HepG2 (cell line): Measurements from ENCODE around the gene LRP1-AS. TPM values are rescaled to one million over a fixed set of nuclear protein-coding genes. Genes with fewer than 3 reads are reported as not detected.

Experiments
- CBFB ChIP-seq: sonication (generic); formaldehyde crosslinking; IDR thresholded peaks from 2 replicates; pipeline ENCODE4 v1.4.0; 2020; ENCODE audit warnings: missing genetic modification reagents
- CC2D1A ChIP-seq: sonication (generic); formaldehyde crosslinking; IDR thresholded peaks from 2 replicates; pipeline ENCODE4 v1.8.1; 2023; ENCODE audit warnings: mild to moderate bottlenecking, missing genetic modification reagents
- ERF ChIP-seq: IDR thresholded peaks from 2 replicates; pipeline ENCODE4 v1.6.1; 2018; ENCODE audit warnings: missing biosample characterization, missing genetic modification reagents
- MBD4 ChIP-seq: IDR thresholded peaks from 2 replicates; pipeline ENCODE4 v1.6.1; 2012; ENCODE audit warnings: low read length, inconsistent platforms, borderline replicate concordance
- NFYC ChIP-seq: IDR thresholded peaks from 2 replicates; pipeline ENCODE4 v1.6.1; 2016; ENCODE audit warnings: missing genetic modification reagents, missing compliant biosample characterization
- RCOR2 ChIP-seq: IDR thresholded peaks from 2 replicates; pipeline ENCODE4 v1.6.1; 2016; ENCODE audit warnings: missing biosample characterization, missing genetic modification reagents
- SALL2 ChIP-seq: sonication (generic); formaldehyde crosslinking; IDR thresholded peaks from 2 replicates; pipeline ENCODE4 v1.8.1; 2023; ENCODE audit warnings: mild to moderate bottlenecking, missing genetic modification reagents, inconsistent platforms
- TOE1 ChIP-seq: sonication (generic); formaldehyde crosslinking; IDR thresholded peaks from 2 replicates; pipeline ENCODE4 v1.4.0; 2020; ENCODE audit warnings: mild to moderate bottlenecking, missing genetic modification reagents
- ZBTB21 ChIP-seq: sonication (generic); formaldehyde crosslinking; IDR thresholded peaks from 2 replicates; pipeline ENCODE4 v1.4.0; 2020; ENCODE audit warnings: missing genetic modification reagents
- ZBTB42 ChIP-seq: sonication (generic); formaldehyde crosslinking; IDR thresholded peaks from 2 replicates; pipeline ENCODE4 v1.5.0; 2020; ENCODE audit warnings: mild to moderate bottlenecking, missing genetic modification reagents
- ZFY ChIP-seq: sonication (generic); formaldehyde crosslinking; IDR thresholded peaks from 2 replicates; pipeline ENCODE4 v1.4.0; 2020; ENCODE audit warnings: missing genetic modification reagents
- ZNF235 ChIP-seq: sonication (generic); formaldehyde crosslinking; IDR thresholded peaks from 2 replicates; pipeline ENCODE4 v1.8.1; 2023; ENCODE audit warnings: mild to moderate bottlenecking, missing genetic modification reagents, borderline replicate concordance
- ZNF746 ChIP-seq: sonication (generic); formaldehyde crosslinking; IDR thresholded peaks from 2 replicates; pipeline ENCODE4 v1.8.0; 2022; ENCODE audit warnings: mild to moderate bottlenecking, missing genetic modification reagents
- ZNF768 ChIP-seq: sonication (generic); formaldehyde crosslinking; IDR thresholded peaks from 2 replicates; pipeline ENCODE4 v1.4.0; 2020; ENCODE audit warnings: missing genetic modification reagents
- polyA plus RNA-seq, 8 experiments: library from polyadenylated mRNA; depleted of rRNA in 3 of 8; stranded (reverse) in 7 of 8; unstranded in 1 of 8; fragments of >200 nt; fragmentation: Illumina TruSeq in 4 of 8; extraction: Trizol in 4 of 8; gene quantifications; 2 replicates each; pipeline versions ENCODE4 v1.2.1 to v1.2.3, GENCODE V29; 2011 to 2016; ENCODE audit warnings: low read depth in 4 of 8, missing spikeins in 1 of 8, mixed read lengths in 1 of 8; ENCODE audit not compliant: insufficient read depth in 1 of 8
- total RNA-seq, 5 experiments: library from RNA; depleted of rRNA; stranded (reverse); fragments of >200 nt; fragmentation: Illumina TruSeq; extraction: Trizol; gene quantifications; 2 replicates each; pipeline ENCODE4 v1.2.3, GENCODE V29; 2016; ENCODE audit warnings: low read depth in 1 of 5
- TF ChIP-seq, protein P1 (sequence below): sonication (generic); formaldehyde crosslinking; IDR thresholded peaks from 2 replicates; pipeline ENCODE4 v1.5.0; 2020; ENCODE audit warnings: mild to moderate bottlenecking, missing genetic modification reagents
- TF ChIP-seq, protein P2 (sequence below), 2 experiments: IDR thresholded peaks; 2 replicates each; pipeline ENCODE4 v1.6.1; 2011 to 2012; ENCODE audit warnings: low read length in 2 of 2, borderline replicate concordance in 1 of 2, low read depth in 1 of 2, mild to moderate bottlenecking in 1 of 2, moderate library complexity in 1 of 2
- TF ChIP-seq, protein P3 (sequence below): sonication (generic); formaldehyde crosslinking; conservative IDR thresholded peaks from 2 replicates; pipeline ENCODE4 v1.8.1; 2023; ENCODE audit warnings: missing genetic modification reagents
- TF ChIP-seq, protein P4 (sequence below): IDR thresholded peaks from 2 replicates; pipeline ENCODE4 v1.6.1; 2016; ENCODE audit warnings: missing biosample characterization, missing genetic modification reagents, low read depth
- TF ChIP-seq, protein P5 (sequence below): sonication (generic); formaldehyde crosslinking; IDR thresholded peaks from 2 replicates; pipeline ENCODE4 v1.8.0; 2022; ENCODE audit warnings: mild to moderate bottlenecking, missing genetic modification reagents

The LRP1-AS gene
- total and polyA plus RNA-seq, 2 of the 13 experiments (the other 11 are each of a cell fraction or from before 2014, with no cell fraction given) = 0.20 TPM; not detected in 1

DNA sequence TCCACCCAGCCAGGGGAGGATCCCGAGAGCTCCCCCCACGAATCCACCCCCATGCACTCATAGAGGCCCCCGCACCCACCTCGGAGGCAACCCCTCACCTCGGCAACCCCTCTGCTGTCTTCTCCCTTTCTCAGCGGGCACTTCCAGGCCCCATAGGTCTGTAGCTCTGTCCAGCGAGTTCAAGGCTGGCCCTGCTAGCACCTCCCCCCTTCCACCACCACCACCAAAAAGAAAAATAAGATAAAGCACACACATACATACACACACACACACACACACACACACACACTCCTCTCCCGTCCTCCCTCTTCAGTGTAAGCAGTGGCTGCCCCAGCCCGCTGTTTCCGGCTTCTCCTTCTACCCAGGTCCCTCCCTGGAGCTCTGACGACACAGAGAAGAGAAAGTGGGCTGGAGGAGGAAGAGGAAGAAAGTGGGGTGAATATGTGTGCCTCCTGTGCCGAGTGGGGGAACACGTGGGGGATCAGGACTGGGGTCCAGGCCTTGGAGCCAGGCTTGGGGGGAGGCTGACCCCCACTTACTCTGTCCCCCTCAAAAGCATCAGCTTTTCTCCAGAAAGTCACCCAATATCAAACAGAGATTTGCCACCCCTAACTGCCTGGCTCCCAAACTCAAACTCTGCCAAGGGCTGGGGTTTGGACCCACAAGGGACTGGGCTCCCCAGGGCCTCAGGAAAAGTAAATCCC, 36.2 kb downstream of the LRP1-AS start, which contains the start of gene STAT6 (continued):
- TF ChIP-seq ZBTB21 (CRISPR knock-in tag) = peak; percentile 20; the same call in 1 of the 2 replicates
- TF ChIP-seq ZNF746 (CRISPR knock-in tag) = peak; percentile 56; the same call in 1 of the 2 replicates
- no peak for TF ChIP-seq NFYC (CRISPR knock-in tag)
- TF ChIP-seq SALL2 = no peak
- TF ChIP-seq ZNF235 = no peak
- TF ChIP-seq MBD4 = 0 out of 2 replicates have a peak, but pooled peaks have one; percentile 19
- no peak for TF ChIP-seq ZNF768 (CRISPR knock-in tag)
- no peak; the same call in 1 of the 2 replicates for TF ChIP-seq ERF
- 0 out of 2 replicates have a peak, but pooled peaks have one; percentile 37 for TF ChIP-seq CBFB (CRISPR knock-in tag)
- 0 out of 2 replicates have a peak, but pooled peaks have one; percentile 38 for TF ChIP-seq ZBTB42 (CRISPR knock-in tag)
- TF ChIP-seq, protein P1, sequence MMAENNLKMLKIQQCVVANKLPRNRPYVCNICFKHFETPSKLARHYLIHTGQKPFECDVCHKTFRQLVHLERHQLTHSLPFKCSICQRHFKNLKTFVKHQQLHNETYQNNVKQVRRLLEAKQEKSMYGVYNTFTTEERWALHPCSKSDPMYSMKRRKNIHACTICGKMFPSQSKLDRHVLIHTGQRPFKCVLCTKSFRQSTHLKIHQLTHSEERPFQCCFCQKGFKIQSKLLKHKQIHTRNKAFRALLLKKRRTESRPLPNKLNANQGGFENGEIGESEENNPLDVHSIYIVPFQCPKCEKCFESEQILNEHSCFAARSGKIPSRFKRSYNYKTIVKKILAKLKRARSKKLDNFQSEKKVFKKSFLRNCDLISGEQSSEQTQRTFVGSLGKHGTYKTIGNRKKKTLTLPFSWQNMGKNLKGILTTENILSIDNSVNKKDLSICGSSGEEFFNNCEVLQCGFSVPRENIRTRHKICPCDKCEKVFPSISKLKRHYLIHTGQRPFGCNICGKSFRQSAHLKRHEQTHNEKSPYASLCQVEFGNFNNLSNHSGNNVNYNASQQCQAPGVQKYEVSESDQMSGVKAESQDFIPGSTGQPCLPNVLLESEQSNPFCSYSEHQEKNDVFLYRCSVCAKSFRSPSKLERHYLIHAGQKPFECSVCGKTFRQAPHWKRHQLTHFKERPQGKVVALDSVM = no peak; the same call in 1 of the 2 replicates
- TF ChIP-seq, protein P2, sequence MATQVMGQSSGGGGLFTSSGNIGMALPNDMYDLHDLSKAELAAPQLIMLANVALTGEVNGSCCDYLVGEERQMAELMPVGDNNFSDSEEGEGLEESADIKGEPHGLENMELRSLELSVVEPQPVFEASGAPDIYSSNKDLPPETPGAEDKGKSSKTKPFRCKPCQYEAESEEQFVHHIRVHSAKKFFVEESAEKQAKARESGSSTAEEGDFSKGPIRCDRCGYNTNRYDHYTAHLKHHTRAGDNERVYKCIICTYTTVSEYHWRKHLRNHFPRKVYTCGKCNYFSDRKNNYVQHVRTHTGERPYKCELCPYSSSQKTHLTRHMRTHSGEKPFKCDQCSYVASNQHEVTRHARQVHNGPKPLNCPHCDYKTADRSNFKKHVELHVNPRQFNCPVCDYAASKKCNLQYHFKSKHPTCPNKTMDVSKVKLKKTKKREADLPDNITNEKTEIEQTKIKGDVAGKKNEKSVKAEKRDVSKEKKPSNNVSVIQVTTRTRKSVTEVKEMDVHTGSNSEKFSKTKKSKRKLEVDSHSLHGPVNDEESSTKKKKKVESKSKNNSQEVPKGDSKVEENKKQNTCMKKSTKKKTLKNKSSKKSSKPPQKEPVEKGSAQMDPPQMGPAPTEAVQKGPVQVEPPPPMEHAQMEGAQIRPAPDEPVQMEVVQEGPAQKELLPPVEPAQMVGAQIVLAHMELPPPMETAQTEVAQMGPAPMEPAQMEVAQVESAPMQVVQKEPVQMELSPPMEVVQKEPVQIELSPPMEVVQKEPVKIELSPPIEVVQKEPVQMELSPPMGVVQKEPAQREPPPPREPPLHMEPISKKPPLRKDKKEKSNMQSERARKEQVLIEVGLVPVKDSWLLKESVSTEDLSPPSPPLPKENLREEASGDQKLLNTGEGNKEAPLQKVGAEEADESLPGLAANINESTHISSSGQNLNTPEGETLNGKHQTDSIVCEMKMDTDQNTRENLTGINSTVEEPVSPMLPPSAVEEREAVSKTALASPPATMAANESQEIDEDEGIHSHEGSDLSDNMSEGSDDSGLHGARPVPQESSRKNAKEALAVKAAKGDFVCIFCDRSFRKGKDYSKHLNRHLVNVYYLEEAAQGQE (IDR thresholded peaks at IDR 0.05; ENCODE audit: borderline replicate concordance in 1 of 2, low read depth in 1 of 2, low read length in 2 of 2) = 0 out of 4 replicates have a peak, but pooled peaks of 1 of the 2 experiments have one; percentile 53
- TF ChIP-seq ZFY (CRISPR knock-in tag) = peak; percentile 0; the same call in 1 of the 2 replicates
- 0 out of 2 replicates have a peak, but pooled peaks have one; percentile 43 for TF ChIP-seq CC2D1A
- TF ChIP-seq, protein P3, sequence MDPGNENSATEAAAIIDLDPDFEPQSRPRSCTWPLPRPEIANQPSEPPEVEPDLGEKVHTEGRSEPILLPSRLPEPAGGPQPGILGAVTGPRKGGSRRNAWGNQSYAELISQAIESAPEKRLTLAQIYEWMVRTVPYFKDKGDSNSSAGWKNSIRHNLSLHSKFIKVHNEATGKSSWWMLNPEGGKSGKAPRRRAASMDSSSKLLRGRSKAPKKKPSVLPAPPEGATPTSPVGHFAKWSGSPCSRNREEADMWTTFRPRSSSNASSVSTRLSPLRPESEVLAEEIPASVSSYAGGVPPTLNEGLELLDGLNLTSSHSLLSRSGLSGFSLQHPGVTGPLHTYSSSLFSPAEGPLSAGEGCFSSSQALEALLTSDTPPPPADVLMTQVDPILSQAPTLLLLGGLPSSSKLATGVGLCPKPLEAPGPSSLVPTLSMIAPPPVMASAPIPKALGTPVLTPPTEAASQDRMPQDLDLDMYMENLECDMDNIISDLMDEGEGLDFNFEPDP = no peak
- TF ChIP-seq TOE1 (CRISPR knock-in tag) = 0 out of 2 replicates have a peak, but pooled peaks have one; percentile 35
- TF ChIP-seq, protein P4, sequence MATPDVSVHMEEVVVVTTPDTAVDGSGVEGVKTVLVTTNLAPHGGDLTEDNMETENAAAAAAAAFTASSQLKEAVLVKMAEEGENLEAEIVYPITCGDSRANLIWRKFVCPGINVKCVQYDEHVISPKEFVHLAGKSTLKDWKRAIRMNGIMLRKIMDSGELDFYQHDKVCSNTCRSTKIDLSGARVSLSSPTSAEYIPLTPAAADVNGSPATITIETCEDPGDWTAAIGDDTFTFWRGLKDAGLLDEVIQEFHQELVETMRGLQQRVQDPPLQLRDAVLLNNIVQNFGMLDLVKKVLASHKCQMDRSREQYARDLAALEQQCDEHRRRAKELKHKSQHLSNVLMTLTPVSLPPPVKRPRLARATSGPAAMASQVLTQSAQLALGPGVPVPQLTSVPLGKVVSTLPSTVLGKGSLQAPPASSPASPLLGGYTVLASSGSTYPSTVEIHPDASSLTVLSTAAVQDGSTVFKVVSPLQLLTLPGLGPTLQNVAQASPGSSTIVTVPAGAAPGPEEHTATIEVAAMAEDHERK (CRISPR knock-in tag) = no peak
- TF ChIP-seq, protein P5, sequence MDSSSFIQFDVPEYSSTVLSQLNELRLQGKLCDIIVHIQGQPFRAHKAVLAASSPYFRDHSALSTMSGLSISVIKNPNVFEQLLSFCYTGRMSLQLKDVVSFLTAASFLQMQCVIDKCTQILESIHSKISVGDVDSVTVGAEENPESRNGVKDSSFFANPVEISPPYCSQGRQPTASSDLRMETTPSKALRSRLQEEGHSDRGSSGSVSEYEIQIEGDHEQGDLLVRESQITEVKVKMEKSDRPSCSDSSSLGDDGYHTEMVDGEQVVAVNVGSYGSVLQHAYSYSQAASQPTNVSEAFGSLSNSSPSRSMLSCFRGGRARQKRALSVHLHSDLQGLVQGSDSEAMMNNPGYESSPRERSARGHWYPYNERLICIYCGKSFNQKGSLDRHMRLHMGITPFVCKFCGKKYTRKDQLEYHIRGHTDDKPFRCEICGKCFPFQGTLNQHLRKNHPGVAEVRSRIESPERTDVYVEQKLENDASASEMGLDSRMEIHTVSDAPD (CRISPR knock-in tag) = no peak
- 0 out of 2 replicates have a peak, but pooled peaks have one; percentile 38 for TF ChIP-seq RCOR2 (CRISPR knock-in tag)
